ENCODE measurements around the gene EQTN.

GRCh38 chr9:27310582-27310981 is 13.6 kb upstream of the EQTN start:
- TF ChIP-seq YY1 (IDR thresholded peaks at IDR 0.05) (no peak), ATF3 (IDR thresholded peaks at IDR 0.05) (no peak), RAD21 (IDR thresholded peaks at IDR 0.05) (no peak), ZBTB33 (IDR thresholded peaks at IDR 0.05) (no peak), REST (IDR thresholded peaks at IDR 0.05) (no peak), GABPA (IDR thresholded peaks at IDR 0.05 in 1 of 2, conservative IDR thresholded peaks at IDR 0.05 in 1 of 2) (no peak), SP1 (IDR thresholded peaks at IDR 0.05) (no peak), TAF1 (conservative IDR thresholded peaks at IDR 0.05) (no peak), JUND (IDR thresholded peaks at IDR 0.05) (no peak), NR2F2 (IDR thresholded peaks at IDR 0.05) (no peak), RXRA (IDR thresholded peaks at IDR 0.05) (no peak), HNF4A (conservative IDR thresholded peaks at IDR 0.05) (no peak)
- TF ChIP-seq, protein P1, sequence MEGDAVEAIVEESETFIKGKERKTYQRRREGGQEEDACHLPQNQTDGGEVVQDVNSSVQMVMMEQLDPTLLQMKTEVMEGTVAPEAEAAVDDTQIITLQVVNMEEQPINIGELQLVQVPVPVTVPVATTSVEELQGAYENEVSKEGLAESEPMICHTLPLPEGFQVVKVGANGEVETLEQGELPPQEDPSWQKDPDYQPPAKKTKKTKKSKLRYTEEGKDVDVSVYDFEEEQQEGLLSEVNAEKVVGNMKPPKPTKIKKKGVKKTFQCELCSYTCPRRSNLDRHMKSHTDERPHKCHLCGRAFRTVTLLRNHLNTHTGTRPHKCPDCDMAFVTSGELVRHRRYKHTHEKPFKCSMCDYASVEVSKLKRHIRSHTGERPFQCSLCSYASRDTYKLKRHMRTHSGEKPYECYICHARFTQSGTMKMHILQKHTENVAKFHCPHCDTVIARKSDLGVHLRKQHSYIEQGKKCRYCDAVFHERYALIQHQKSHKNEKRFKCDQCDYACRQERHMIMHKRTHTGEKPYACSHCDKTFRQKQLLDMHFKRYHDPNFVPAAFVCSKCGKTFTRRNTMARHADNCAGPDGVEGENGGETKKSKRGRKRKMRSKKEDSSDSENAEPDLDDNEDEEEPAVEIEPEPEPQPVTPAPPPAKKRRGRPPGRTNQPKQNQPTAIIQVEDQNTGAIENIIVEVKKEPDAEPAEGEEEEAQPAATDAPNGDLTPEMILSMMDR (IDR thresholded peaks at IDR 0.05; ENCODE audit: low read depth, low read length, missing input control): no peak
- TF ChIP-seq, protein P2, sequence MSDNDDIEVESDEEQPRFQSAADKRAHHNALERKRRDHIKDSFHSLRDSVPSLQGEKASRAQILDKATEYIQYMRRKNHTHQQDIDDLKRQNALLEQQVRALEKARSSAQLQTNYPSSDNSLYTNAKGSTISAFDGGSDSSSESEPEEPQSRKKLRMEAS (IDR thresholded peaks at IDR 0.05): no peak
